Activated gamma-delta T cell treated with Interleukin-2 at 50 U/mL for 16 hours (primary cell): ENCODE results near the gene SNW1.
"Not testable (repeated sequence)": the region's sequence is repeated elsewhere in the genome, so short reads cannot be mapped to it uniquely, and the experiment has no call there.

ENCODE experiments used
- DNase-seq: peaks from one replicate; pipeline ENCODE4 v3.0.0-alpha.2; 2020

Gene SNW1

GRCh38 chr14:77747425-77747824 is 13.5 kb downstream of the SNW1 start:
- not testable (repeated sequence) for DNase-seq

GRCh38 chr14:77746064-77746702 is 14.8 kb downstream of the SNW1 start:
- no peak for DNase-seq

- DNase-seq: no peak
Measured at GRCh38 chr14:77741438-77741837, 19.5 kb downstream of the SNW1 start.

GRCh38 chr14:77738559-77739250 is 22.3 kb downstream of the SNW1 start:
- no peak for DNase-seq

GRCh38 chr14:77730976-77731497 is 29.9 kb downstream of the SNW1 start:
- DNase-seq: no peak

- DNase-seq: no peak
Measured at GRCh38 chr14:77722301-77722700, 38.7 kb downstream of the SNW1 start.

GRCh38 chr14:77721437-77721836 is 39.5 kb downstream of the SNW1 start:
- DNase-seq: no peak

- DNase-seq: no peak
Measured at GRCh38 chr14:77717608-77718305, 43.2 kb downstream of the SNW1 start.

GRCh38 chr14:77714926-77715325 is 46.0 kb downstream of the SNW1 start:
- no peak for DNase-seq

- no peak for DNase-seq
Measured at GRCh38 chr14:77710364-77710763, 50.6 kb downstream of the SNW1 start.

- no peak for DNase-seq
Measured at GRCh38 chr14:77709412-77709811, 51.5 kb downstream of the SNW1 start.

GRCh38 chr14:77708749-77709148 is 52.2 kb downstream of the SNW1 start:
- DNase-seq: no peak

GRCh38 chr14:77707724-77708408 is 53.1 kb downstream of the SNW1 start, which contains the start of the genes ALKBH1 and SLIRP:
TSS of gene ALKBH1 (minus strand) at chr14:77708023. CDS start at chr14:77708004, 19 bp downstream.
TSS of gene SLIRP (plus strand) at chr14:77708103. CDS start at chr14:77708112, 9 bp downstream.
- peak; percentile 84 for DNase-seq

- no peak for DNase-seq
Measured at GRCh38 chr14:77707355-77707723, 53.6 kb downstream of the SNW1 start.

- DNase-seq: no peak
Measured at GRCh38 chr14:77691259-77691658, 69.7 kb downstream of the SNW1 start.

- DNase-seq: no peak
Measured at GRCh38 chr14:77682158-77682553, 78.8 kb downstream of the SNW1 start.

GRCh38 chr14:77681196-77682157 is 79.5 kb downstream of the SNW1 start:
- DNase-seq: no peak

GRCh38 chr14:77674931-77675330 is 86.0 kb downstream of the SNW1 start:
- no peak for DNase-seq

GRCh38 chr14:77673193-77673592 is 87.8 kb downstream of the SNW1 start:
- no peak for DNase-seq
